ENCODE data around the gene FAM43A.

Gene FAM43A

GRCh38 chr3:194730365-194730764 lies 44.7 kb downstream of the FAM43A start:
- Histone ChIP-seq H3K27me3 (replicated peaks) (no peaks in the 10 kb centered on the region), H3K4me3 (ENCODE audit: low read depth, low read length) (no peak overlapping the region), H3K27ac (no peak overlapping the region), H3K36me3 (replicated peaks) (no peaks in the 10 kb centered on the region)
- no peak for TF ChIP-seq CTCF (IDR thresholded peaks at IDR 0.05; ENCODE audit: low read depth, low read length, missing control alignments)
- DNase-seq, result no peak
- in situ Hi-C loops (cut with HindIII; ENCODE audit: low pct_ligation_motif_present, low sequenced_read_pairs), result no loop called here

GRCh38 chr3:194731506-194732073 lies 45.9 kb downstream of the FAM43A start:
- Histone ChIP-seq H3K36me3 (replicated peaks) (no peaks in the 10 kb centered on the region), H3K4me3 (ENCODE audit: low read depth, low read length) (no peak overlapping the region), H3K27ac (no peak overlapping the region), H3K27me3 (replicated peaks) (no peaks in the 10 kb centered on the region)
- no peak for TF ChIP-seq CTCF (IDR thresholded peaks at IDR 0.05; ENCODE audit: low read depth, low read length, missing control alignments)
- no peak for DNase-seq
- in situ Hi-C loops (cut with HindIII; ENCODE audit: low pct_ligation_motif_present, low sequenced_read_pairs), result no loop called here

- in situ Hi-C loops (cut with HindIII; ENCODE audit: low pct_ligation_motif_present, low sequenced_read_pairs), result no loop called here
- no peak overlapping the region for H3K27ac ChIP-seq
- no peak overlapping the region for H3K4me3 ChIP-seq (ENCODE audit: low read depth, low read length)
- TF ChIP-seq CTCF (IDR thresholded peaks at IDR 0.05; ENCODE audit: low read depth, low read length, missing control alignments), result no peak
- H3K27me3 ChIP-seq (replicated peaks), result peaks cover 5% of the 10 kb centered on the region
- H3K36me3 ChIP-seq (replicated peaks), result no peaks in the 10 kb centered on the region
- no peak for DNase-seq
These were observed 46.9 kb downstream of the FAM43A start for GRCh38 chr3:194732617-194733016.

GRCh38 chr3:194736277-194736895 lies 50.7 kb downstream of the FAM43A start:
- in situ Hi-C loops (cut with HindIII; ENCODE audit: low pct_ligation_motif_present, low sequenced_read_pairs), result no loop called here
- no peak for DNase-seq
- no peak overlapping the region for H3K27ac ChIP-seq
- TF ChIP-seq CTCF (IDR thresholded peaks at IDR 0.05; ENCODE audit: low read depth, low read length, missing control alignments), result no peak
- no peaks in the 10 kb centered on the region for H3K36me3 ChIP-seq (replicated peaks)
- H3K4me3 ChIP-seq (ENCODE audit: low read depth, low read length), result no peak overlapping the region
- H3K27me3 ChIP-seq (replicated peaks), result peaks cover 5% of the 10 kb centered on the region

- DNase-seq, result no peak
- peaks cover 5% of the 10 kb centered on the region for H3K27me3 ChIP-seq (replicated peaks)
- no peaks in the 10 kb centered on the region for H3K36me3 ChIP-seq (replicated peaks)
- H3K4me3 ChIP-seq (ENCODE audit: low read depth, low read length), result no peak overlapping the region
- no peak for TF ChIP-seq CTCF (IDR thresholded peaks at IDR 0.05; ENCODE audit: low read depth, low read length, missing control alignments)
- H3K27ac ChIP-seq, result no peak overlapping the region
- in situ Hi-C loops (cut with HindIII; ENCODE audit: low pct_ligation_motif_present, low sequenced_read_pairs), result no loop called here
These were observed 51.4 kb downstream of the FAM43A start for GRCh38 chr3:194736896-194737600.

All from brain microvascular endothelial cell (primary cell).